PC-3 (cell line): ENCODE data around the gene VASN. TPM values are rescaled to one million over a fixed set of nuclear protein-coding genes. Genes with fewer than 3 reads are reported as not detected.

ENCODE experiments used
- ATAC-seq: fragments of 200-7000 bp; cut with Tn5 transposase; 2 replicates; pipeline ENCODE4 v1.9.1; 2020; ENCODE audit warnings: mild to moderate bottlenecking, moderate library complexity
- BruUV-seq: library from RNA; stranded (reverse); fragments of 400-500 nt; replicated peaks from 2 replicates; lab custom pipeline; 2021; lab: Mats Ljungman, UMichigan
- CTCF ChIA-PET: fragments of 300-600 bp; sonication (Branson Sonifier 250); formaldehyde crosslinking; loops from one replicate; lab custom pipeline; 2022; ENCODE audit warnings: antibody characterized with exemption; lab: Charles Lee
- POLR2A ChIA-PET: fragments of 300-600 bp; sonication (Branson Sonifier 250); formaldehyde crosslinking; loops from one replicate; lab custom pipeline; 2022; ENCODE audit warnings: antibody characterized with exemption; ENCODE audit not compliant: unreplicated experiment; lab: Charles Lee
- DNase-seq: peaks from one replicate; pipeline ENCODE4 v3.0.0-alpha.2; 2015
- H2AFZ ChIP-seq: fragments of 300-600 bp; sonication (generic); 2 replicates; pipeline ENCODE4 v1.6.0; 2016; ENCODE audit warnings: antibody characterized with exemption, low read length
- H3F3A ChIP-seq: fragments of 300-600 bp; sonication (generic); one replicate; pipeline ENCODE4 v1.6.0; 2017; ENCODE audit warnings: antibody characterized with exemption, low read length, control low read depth, mild to moderate bottlenecking; ENCODE audit not compliant: unreplicated experiment
- H3K27ac ChIP-seq: fragments of 300-600 bp; sonication (generic); 2 replicates; pipeline ENCODE4 v1.5.1; 2016; ENCODE audit warnings: mild to moderate bottlenecking, low read length
- H3K27me3 ChIP-seq: fragments of 300-600 bp; sonication (generic); 2 replicates; pipeline ENCODE4 v1.6.1; 2016; ENCODE audit warnings: low read length, mixed read lengths
- H3K36me3 ChIP-seq: fragments of 300-600 bp; sonication (generic); 2 replicates; pipeline ENCODE4 v1.6.1; 2016; ENCODE audit warnings: low read depth, mixed run types, low read length, mixed read lengths
- H3K4me1 ChIP-seq: fragments of 300-600 bp; sonication (generic); 2 replicates; pipeline ENCODE4 v1.5.1; 2016; ENCODE audit warnings: low read length; ENCODE audit not compliant: insufficient read depth
- H3K4me2 ChIP-seq: fragments of 300-600 bp; sonication (generic); 2 replicates; pipeline ENCODE4 v1.6.0; 2016; ENCODE audit warnings: low read length
- H3K4me3 ChIP-seq: fragments of 300-600 bp; sonication (generic); 2 replicates; pipeline ENCODE4 v1.5.1; 2016; ENCODE audit warnings: mild to moderate bottlenecking, low read length, mixed read lengths
- H3K79me2 ChIP-seq: fragments of 300-600 bp; sonication (generic); 2 replicates; pipeline ENCODE4 v1.6.1; 2017; ENCODE audit warnings: low read length, mixed read lengths
- H3K9ac ChIP-seq: fragments of 300-600 bp; sonication (generic); 2 replicates; pipeline ENCODE4 v1.6.0; 2016; ENCODE audit warnings: mild to moderate bottlenecking, low read length
- H3K9me2 ChIP-seq: fragments of 300-600 bp; sonication (generic); replicated peaks from 2 replicates; pipeline ENCODE4 v1.6.1; 2016; ENCODE audit warnings: mixed run types, low read length, mixed read lengths
- H3K9me3 ChIP-seq: fragments of 300-600 bp; sonication (generic); 2 replicates; pipeline ENCODE4 v1.6.1; 2016; ENCODE audit warnings: low read length, mixed read lengths
- H4K20me1 ChIP-seq: fragments of 300-600 bp; sonication (generic); 2 replicates; pipeline ENCODE4 v1.6.1; 2016; ENCODE audit warnings: low read length, mixed read lengths
- EZH2 ChIP-seq: fragments of 300-600 bp; sonication (generic); IDR thresholded peaks from one replicate; pipeline ENCODE4 v1.6.1; 2017; ENCODE audit warnings: antibody characterized with exemption, mild to moderate bottlenecking, low read length; ENCODE audit not compliant: unreplicated experiment
- EZH2phosphoT487 ChIP-seq: fragments of 300-600 bp; sonication (generic); IDR thresholded peaks from 2 replicates; pipeline ENCODE4 v1.6.1; 2018; ENCODE audit warnings: mild to moderate bottlenecking, antibody characterized with exemption, low read length, borderline replicate concordance
- intact Hi-C: fragments of 100-400 bp; cut with micrococcal nuclease; formaldehyde crosslinking; loops from 2 replicates; pipeline ENCODE4 v1.9.0; 2023
- total RNA-seq: library from RNA; depleted of rRNA; stranded (reverse); fragments of >200 nt; gene quantifications from 2 replicates; pipeline ENCODE4 v1.2.3, GENCODE V29; 2014
- TF ChIP-seq, protein P1 (sequence below): fragments of 300-600 bp; sonication (generic); conservative IDR thresholded peaks from 2 replicates; pipeline ENCODE4 v1.5.1; 2017; ENCODE audit warnings: antibody characterized with exemption, low read depth, mild to moderate bottlenecking, low read length

VASN gene
- total RNA-seq, 1 experiment from 2014 or later: 12.2 TPM

DNA sequence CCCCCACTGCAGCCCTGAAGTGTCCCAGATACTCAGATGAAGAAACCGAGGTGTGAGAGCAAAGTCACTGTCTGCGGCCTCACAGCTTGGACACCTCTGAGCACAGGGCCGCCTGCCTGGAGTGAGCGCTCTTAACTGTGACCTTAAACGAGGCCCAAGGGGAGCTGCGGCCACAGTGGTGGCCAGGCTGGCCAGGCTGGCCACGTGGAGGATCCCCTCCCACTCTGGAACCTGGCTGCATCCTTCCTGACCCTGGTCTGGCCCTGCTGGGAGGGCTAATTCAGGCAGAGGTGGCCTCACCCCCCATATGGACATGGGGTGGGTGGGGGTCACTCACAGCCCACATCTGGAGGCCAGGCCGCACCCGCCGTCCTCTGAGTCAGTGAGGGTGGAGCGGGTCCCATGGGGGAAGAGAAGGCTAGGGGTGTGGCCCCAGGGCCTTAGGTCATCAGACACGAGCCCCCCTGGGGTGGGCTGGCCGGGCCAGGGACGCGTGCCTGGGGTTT lies 6.6 kb downstream of the VASN start:
- intact Hi-C loops: no loop called here
- H3K4me3 ChIP-seq: no peak overlapping the region
- ATAC-seq (no peak), DNase-seq (no peak)
- H3K36me3 ChIP-seq: no peaks in the 10 kb centered on the region
- H4K20me1 ChIP-seq: peaks cover 4% of the 10 kb centered on the region; the same call in 1 of the 2 replicates
- no peak for TF ChIP-seq EZH2phosphoT487
- TF ChIP-seq EZH2: no peak
- TF ChIP-seq, protein P1, sequence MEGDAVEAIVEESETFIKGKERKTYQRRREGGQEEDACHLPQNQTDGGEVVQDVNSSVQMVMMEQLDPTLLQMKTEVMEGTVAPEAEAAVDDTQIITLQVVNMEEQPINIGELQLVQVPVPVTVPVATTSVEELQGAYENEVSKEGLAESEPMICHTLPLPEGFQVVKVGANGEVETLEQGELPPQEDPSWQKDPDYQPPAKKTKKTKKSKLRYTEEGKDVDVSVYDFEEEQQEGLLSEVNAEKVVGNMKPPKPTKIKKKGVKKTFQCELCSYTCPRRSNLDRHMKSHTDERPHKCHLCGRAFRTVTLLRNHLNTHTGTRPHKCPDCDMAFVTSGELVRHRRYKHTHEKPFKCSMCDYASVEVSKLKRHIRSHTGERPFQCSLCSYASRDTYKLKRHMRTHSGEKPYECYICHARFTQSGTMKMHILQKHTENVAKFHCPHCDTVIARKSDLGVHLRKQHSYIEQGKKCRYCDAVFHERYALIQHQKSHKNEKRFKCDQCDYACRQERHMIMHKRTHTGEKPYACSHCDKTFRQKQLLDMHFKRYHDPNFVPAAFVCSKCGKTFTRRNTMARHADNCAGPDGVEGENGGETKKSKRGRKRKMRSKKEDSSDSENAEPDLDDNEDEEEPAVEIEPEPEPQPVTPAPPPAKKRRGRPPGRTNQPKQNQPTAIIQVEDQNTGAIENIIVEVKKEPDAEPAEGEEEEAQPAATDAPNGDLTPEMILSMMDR: no peak
- no peak overlapping the region for H3K9ac ChIP-seq
- peaks cover 10% of the 10 kb centered on the region for H3K79me2 ChIP-seq
- ChIA-PET POLR2A (interaction anchor here (0.6 kb wide), 1 partner anchor 9 kb away, joined by 4 read pairs; no protein-coding TSS in a partner anchor), CTCF (interaction anchor here (1.0 kb wide), 1 partner anchor 24 kb away, joined by 3 read pairs; no protein-coding TSS in a partner anchor)
- H3K4me1 ChIP-seq: peaks cover 36% of the 10 kb centered on the region
- H3K27ac ChIP-seq: no peak overlapping the region
- H3K9me2 ChIP-seq: no peaks in the 10 kb centered on the region
- no peak overlapping the region for H3K4me2 ChIP-seq
- H2AFZ ChIP-seq: no peak overlapping the region
- no peaks in the 10 kb centered on the region for H3K9me3 ChIP-seq
- H3K27me3 ChIP-seq: no peaks in the 10 kb centered on the region
- no TSS peak for BruUV-seq
- no peaks in the 10 kb centered on the region for H3F3A ChIP-seq

DNA sequence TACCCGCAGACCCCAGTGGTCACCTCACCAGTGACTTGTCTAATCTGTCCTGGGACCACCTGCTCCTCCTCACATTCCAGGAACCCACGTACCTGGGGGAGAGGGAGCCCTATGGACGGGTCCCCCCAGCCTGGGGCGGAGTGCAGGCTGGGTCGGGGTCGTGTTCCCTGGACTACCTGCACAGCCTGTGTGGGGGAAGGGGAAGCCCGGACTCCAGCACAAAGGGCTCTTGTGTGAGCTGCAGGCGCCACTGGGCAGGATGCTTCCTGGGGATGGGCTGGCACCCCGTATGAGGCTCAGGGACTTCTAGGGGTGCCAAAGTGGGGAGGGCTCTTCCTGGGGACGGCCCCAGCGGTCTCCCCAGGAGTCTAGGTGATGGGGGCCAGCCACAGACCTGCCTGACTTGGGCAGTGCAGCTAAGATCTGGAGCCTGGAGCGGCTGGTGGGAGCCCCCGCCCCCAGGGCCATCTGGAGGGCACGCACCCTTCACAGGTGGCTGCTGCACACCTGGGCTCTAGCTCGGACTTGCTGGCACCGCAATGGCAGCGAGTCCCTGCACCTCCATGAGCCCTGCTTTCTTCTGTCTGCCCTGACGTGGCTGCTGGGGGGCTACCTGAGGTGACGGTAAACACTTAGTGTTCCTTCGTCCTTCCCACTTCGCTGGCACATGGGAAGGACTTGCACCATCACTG lies 7.5 kb downstream of the VASN start:
- Histone ChIP-seq H3F3A (no peaks in the 10 kb centered on the region), H3K4me2 (no peak overlapping the region), H3K9me2 (no peaks in the 10 kb centered on the region), H4K20me1 (peaks cover 4% of the 10 kb centered on the region; the same call in 1 of the 2 replicates), H2AFZ (no peak overlapping the region), H3K4me1 (peaks cover 28% of the 10 kb centered on the region), H3K27me3 (no peaks in the 10 kb centered on the region), H3K36me3 (no peaks in the 10 kb centered on the region), H3K4me3 (no peak overlapping the region), H3K79me2 (peaks cover 10% of the 10 kb centered on the region), H3K27ac (no peak overlapping the region), H3K9ac (no peak overlapping the region), H3K9me3 (no peaks in the 10 kb centered on the region)
- ATAC-seq (no peak), DNase-seq (no peak)
- intact Hi-C loops: no loop called here
- no peak for TF ChIP-seq EZH2
- ChIA-PET CTCF (no interaction called here), POLR2A (no interaction called here)
- BruUV-seq: no TSS peak

DNA sequence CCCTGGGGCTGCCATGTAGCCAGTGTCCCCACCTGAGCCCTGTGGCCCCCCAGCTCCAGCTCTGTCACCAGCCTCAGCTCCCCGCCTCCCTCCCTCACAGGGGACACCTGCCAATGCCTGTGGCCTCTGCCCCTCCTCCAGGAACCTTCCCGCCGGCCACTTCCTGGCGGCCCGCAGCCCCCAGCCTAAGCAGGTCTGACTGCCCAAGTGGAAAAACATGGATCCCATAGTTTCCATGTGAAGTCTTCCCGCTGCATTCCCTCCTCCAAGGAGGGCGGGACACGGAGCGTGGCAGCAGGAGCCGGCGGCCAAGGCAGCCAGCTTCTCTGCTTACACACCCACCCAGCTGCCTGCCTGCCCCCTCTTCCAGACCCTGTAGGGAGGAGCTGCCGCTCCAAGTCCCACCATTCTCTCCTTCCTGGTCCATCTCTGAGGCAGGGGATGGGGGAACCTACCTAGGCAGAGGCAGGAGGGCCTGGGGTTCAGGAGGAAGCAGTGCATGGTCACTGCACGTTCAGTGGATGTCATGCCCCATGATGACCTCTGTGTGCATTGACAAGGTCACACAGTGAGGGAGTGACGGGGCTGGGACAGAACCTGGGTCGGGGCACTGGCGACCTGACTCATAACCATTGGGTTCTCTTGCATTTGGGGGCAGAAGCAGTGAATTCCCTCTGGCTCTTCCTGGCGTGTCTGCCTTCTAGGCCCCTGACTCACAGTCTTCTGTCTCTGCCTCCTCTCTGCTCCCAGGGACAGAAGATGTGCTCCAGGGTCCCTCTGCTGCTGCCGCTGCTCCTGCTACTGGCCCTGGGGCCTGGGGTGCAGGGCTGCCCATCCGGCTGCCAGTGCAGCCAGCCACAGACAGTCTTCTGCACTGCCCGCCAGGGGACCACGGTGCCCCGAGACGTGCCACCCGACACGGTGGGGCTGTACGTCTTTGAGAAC lies 8.7 kb downstream of the VASN start:
- intact Hi-C loops: no loop called here
- ATAC-seq: no peak
- no peaks in the 10 kb centered on the region for H3K36me3 ChIP-seq
- CTCF ChIA-PET: no interaction called here
- POLR2A ChIA-PET: no interaction called here
- H3K9ac ChIP-seq: no peak overlapping the region
- no peak overlapping the region for H2AFZ ChIP-seq
- no peaks in the 10 kb centered on the region for H3K9me3 ChIP-seq
- no peak overlapping the region for H3K27ac ChIP-seq
- no peak overlapping the region for H3K4me2 ChIP-seq
- H3F3A ChIP-seq: no peaks in the 10 kb centered on the region
- H3K4me3 ChIP-seq: no peak overlapping the region
- H3K9me2 ChIP-seq: no peaks in the 10 kb centered on the region
- no peak for DNase-seq
- BruUV-seq: no TSS peak
- H3K79me2 ChIP-seq: peaks cover 5% of the 10 kb centered on the region; the same call in 1 of the 2 replicates
- TF ChIP-seq EZH2phosphoT487: no peak
- TF ChIP-seq EZH2: no peak
- TF ChIP-seq, protein P1: no peak
- no peaks in the 10 kb centered on the region; the same call in 1 of the 2 replicates for H4K20me1 ChIP-seq
- peaks cover 16% of the 10 kb centered on the region for H3K4me1 ChIP-seq
- no peaks in the 10 kb centered on the region for H3K27me3 ChIP-seq
